HL-60/S4 treated with retinoic acid at 250 ng/mL for 4 days and 3 days (cell line): Measurements from ENCODE around the gene TARS2.

Experiments
- in situ Hi-C: fragments of 300-500 bp; cut with MboI; formaldehyde crosslinking; loops from 2 replicates; pipeline ENCODE4 v1.7.0; 2022; ENCODE audit warnings: low sequenced_read_pairs

The TARS2 gene

DNA sequence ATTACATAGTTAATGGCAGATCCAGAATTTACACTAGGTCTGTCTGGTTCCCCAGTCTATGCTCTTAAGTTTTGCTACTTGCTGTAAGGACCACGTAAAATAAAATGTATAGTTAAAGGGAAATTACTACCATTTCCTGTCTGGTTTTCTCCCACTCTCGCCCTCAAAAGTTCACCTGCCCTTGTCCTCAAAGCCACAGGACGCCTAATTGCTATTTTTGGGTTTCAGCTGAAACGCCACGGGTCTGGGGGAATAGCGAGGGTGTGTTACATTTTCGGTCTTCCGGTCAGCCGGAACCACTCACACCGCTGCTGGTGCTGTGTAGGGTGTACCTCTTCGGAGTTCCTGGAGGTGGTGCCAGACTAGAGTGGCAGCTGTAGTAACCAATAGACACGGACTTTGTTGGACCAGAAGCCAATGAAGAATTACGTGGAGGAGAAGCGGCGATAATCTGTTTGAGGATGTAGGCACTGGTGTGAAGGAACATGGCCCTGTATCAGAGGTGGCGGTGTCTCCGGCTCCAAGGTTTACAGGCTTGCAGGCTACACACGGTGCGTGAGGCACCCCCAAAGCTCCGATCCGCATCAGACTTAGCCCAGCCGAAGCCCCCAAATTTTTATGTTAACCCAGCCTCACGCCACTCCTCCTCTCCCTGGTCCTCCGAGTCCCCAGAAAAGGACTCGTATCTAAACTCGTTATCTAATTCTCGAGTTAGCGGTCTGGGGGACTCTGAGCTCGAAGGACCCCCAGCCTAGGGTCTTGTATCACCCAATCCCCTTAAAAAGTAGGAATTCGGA lies at the start of gene TARS2:
TARS2 (plus strand) TSS at position 454 of the 797 bp plus-strand sequence; CDS start at position 486, 32 bp downstream.
- in situ Hi-C loops: no loop called here

GRCh38 chr1:150441121-150441520 lies 46.1 kb upstream of the TARS2 start:
- in situ Hi-C loops: no loop called here

DNA sequence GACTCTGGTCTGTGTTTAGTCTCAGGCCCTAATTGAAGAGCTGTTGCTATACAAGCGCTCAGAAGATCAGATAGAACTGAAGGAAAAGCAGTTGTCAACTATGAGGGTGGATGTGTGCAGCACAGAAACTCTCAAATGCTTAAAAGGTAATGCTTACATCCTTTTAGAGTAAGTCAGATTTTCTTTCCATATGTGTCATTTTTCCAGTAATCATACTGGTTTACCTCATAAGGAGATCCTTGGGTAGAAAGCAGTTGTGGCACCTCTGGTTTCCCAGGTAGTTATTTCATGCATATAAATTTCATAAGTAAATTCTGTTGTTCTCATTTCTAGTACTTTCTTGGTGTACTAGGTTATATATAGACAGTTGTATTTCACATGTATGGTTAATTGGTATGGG lies 43.0 kb upstream of the TARS2 start:
- in situ Hi-C loops: no loop called here

DNA sequence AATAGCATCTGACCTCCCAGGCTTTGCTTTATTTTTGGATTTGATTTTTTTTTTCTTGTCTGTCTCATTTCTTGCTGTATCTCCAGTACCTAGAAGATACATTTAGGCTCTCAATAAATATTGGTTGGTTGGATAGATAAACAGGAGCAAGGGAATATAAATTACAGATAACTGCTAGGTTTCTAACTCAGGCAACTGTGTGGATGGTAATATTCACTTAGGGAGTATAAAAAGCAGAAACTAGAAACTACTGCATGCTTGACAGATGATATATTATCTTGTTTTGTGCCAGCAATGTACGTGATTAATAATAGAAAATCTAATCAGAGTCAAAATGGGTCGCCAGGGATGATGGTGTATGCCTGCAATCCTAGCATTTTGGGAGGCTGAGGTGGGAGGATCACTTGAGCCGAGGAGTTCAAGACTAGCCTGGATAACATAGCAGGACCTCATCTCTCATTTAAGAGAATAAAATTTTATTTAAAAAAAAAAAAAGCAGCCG lies 31.0 kb upstream of the TARS2 start:
- in situ Hi-C loops: no loop called here

DNA sequence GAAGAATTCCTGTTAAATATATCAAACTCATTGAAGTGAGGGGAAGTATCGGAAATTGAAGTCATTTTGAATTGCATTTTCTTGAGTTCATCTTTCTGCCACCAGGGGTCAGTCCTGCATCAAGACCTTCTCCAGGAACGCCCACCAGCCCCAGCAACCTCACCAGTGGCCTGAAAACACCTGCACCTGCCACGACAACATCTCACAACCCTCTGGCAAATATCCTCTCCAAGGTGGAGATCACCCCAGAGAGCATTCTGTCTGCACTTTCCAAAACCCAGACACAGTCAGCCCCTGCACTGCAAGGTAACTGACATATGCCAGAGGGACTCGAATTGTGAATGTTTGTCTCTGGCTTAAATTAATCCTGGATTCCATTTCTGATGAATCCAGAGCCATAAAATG lies 22.8 kb upstream of the TARS2 start:
- in situ Hi-C loops: no loop called here

DNA sequence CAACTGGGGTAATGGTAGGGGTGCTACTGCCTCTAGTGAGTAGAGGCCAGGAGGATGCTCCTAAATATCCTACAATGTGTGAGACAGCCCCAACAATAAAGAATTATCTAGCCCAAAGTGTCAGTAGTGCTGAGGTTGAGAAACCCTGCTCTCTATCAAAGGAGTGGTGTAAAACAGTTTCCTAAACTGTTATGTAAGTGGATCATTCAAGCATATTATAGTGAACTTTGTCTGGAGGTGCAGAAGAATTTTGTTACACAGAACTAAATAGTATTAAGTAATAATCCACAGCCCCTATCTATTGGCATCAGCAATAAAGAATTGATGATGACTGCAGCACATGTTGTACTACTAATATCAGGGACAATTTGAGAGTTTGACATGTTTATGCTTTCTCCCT lies 20.3 kb upstream of the TARS2 start:
- in situ Hi-C loops: no loop called here

GRCh38 chr1:150469291-150469690 lies 17.9 kb upstream of the TARS2 start:
- in situ Hi-C loops: no loop called here

GRCh38 chr1:150472601-150473200 lies 14.5 kb upstream of the TARS2 start:
- in situ Hi-C loops: no loop called here

DNA sequence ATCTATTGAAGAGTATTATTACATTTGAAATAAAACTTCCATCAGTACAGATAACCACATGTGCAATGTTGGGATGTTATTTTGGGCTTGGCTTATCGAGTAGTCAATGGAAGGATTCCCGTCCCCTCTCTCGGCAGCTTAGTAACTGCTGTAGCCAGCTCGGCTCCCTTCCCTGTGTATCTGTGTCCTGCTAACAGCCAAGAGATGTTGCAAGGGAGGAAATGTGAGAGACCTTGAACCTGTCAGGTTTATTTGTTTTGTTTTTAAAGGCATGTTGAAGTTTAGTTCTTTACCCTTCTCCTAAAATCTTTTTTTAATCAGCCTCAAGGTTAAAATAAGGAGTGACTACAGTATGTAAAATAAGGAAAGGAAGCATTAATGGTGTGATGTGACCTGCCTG lies 13.6 kb upstream of the TARS2 start:
- in situ Hi-C loops: no loop called here

- in situ Hi-C loops: no loop called here
These were observed 12.3 kb upstream of the TARS2 start for GRCh38 chr1:150474869-150475268.

DNA sequence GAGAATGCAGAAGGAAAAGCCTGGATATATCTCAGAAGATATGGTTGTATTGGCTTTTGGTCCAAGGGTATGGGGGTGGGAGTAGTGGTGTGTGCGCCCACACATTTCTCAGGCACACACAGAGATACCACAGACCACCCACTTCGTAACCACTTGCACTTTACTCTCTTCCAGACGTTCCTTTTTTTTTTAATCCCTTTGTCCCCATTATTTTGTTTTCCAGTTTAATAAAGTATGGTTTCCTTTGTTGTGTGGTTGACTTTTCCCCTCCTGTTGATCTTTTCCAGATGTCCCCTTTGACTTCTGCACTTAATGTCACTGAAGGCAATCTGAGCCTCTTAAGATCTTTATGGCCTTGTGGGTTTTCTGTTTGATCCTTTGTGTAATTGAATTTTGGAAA lies 10.5 kb upstream of the TARS2 start:
- in situ Hi-C loops: no loop called here

DNA sequence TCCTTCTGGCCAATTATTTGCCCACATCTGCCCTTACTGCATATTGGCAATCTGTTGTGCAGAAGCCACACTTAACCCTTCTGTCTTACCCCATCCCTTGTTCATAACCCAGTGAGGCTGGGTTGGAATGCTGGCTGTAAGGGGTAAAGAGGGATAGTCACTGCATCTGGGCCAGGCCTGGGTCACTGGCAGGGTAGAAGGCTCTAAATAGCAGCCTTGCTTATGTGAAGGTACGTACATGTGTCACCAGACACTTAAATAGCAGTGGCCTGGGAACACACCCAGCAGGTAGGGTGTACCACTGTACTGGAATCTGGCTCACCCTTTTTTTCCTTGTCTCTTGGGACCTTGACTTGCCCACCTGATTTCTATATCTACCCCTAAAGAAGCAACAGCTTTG lies 9.9 kb upstream of the TARS2 start:
- in situ Hi-C loops: no loop called here

DNA sequence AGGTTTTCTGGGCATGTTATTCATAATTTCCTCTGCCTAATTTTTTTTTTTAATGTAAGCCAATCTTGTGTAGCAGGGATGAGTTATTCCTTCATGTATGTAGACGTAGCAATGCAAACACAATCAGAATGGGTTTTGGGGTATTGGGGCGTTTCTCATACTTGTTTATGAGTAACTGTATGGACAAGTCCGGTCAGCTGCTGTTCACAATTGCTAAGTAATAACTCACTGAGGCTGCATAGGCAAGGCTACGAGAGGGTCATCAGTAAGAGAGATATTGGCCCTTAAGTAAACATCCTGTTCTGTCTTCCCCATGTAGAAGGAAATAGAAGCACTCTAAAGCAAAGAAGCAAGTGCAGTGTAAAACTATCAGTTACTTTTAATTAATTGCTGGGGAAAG lies 9.5 kb upstream of the TARS2 start:
- in situ Hi-C loops: no loop called here

DNA sequence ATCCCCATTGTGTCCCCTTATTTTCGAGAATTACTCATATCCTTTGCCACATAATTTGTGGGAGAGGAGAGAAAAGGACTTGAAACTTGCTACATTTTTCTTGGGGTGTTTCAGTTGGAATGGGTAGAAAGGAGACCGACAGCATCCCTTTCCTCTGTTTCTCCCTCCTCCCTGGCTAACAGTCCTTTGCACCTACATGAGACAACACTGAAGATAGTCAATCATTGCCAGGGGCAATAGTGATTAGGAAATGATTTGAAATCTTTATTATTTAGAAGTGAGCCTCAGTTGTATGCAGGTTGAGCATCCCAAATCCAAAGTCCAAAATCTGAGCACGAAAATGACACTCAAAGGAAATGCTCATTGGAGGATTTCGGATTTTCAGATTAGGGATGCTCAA lies 7.8 kb upstream of the TARS2 start:
- in situ Hi-C loops: no loop called here

DNA sequence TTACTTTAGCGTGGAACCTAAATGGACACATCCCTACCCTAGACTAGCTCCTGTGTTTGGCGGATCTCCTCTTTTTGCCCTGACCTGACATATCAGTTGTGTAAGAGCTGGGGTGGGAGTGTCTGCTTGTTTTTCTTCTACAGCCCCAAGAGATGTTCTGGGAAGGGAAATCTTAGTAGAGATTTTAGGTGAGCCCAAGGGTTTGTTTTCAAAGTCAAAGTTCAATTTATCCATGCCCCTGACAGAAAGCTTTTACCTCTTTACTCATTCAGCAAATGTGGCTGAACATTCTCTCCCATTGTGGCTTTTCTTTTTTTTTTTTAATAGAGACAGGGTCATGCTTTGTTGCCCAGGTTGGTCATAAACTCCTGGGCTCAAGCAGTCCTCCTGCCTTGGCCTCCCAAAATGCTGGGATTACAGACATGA lies 7.3 kb upstream of the TARS2 start:
- in situ Hi-C loops: no loop called here

DNA sequence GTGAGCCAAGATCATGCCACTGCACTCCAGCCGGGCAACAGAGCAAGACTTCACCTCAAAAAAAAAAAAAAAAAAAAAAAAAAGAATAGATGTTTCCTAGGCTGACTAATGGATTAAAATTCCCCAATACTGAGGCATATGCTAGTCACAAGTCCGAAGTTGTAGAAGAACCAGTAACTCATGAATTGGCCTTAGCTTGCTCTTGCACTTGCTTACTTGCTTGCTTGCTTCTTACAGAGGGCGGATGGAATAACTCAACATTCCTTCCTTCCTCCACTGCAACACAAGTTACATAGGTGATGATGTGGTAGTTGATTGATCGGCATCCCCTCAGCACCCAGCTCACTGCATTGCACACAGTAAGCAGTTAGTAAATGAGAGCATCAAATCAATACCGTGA lies 2.8 kb upstream of the TARS2 start:
- in situ Hi-C loops: no loop called here

GRCh38 chr1:150484861-150485260 lies 2.4 kb upstream of the TARS2 start:
- in situ Hi-C loops: no loop called here

DNA sequence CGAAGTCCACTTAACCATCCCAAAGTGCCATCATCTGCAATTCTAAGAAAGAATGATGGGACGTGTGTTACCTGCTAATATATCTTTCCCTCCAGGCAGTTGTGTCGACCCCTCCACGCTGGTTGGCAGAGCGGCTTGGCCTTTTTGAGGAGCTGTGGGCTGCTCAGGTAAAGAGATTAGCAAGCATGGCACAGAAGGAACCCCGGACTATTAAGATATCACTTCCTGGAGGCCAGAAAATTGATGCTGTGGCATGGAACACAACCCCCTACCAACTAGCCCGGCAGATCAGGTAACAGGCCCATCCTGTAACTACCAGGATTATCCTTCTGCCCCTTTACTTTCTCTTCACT lies 520 bp downstream of the TARS2 start:
- in situ Hi-C loops: no loop called here

GRCh38 chr1:150493175-150493574 lies 6.0 kb downstream of the TARS2 start:
- in situ Hi-C loops: no loop called here

- in situ Hi-C loops: no loop called here
These were observed 11.1 kb downstream of the TARS2 start for GRCh38 chr1:150498342-150498741.

DNA sequence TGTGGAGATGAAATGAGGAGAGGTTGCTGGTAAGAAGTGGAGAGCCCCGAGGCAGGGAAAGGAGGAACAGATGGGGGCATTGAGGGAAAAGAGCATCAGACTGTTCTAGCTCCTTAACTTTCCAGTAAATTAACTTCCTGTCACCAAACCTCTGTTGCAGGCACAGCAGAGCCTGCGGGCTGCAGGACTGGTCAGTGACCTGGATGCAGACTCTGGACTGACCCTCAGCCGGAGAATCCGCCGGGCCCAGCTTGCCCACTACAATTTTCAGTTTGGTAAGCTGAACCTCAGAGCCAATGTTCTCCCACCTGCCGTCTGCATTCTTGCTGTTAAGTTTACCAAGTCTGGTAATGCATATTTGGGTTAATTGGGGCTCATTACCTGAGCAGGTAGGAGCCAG lies 18.2 kb downstream of the TARS2 start:
- in situ Hi-C loops: no loop called here
